ENCODE data around the gene LINC00305. TPM values are rescaled to one million over a fixed set of nuclear protein-coding genes. Genes with fewer than 3 reads are reported as not detected.

The LINC00305 gene
- total RNA-seq, 1 donor from 2014 or later: not detected

GRCh38 chr18:64099244-64099643 is 49.6 kb downstream of the LINC00305 start:
- Mint-ChIP-seq H3K36me3 (ENCODE audit: low read depth) (no peaks in the 10 kb centered on the region), H3K27ac (no peak overlapping the region), H3K4me1 (no peaks in the 10 kb centered on the region), H3K4me3 (no peak overlapping the region), H3K9me3 (no peaks in the 10 kb centered on the region), H3K27me3 (no peaks in the 10 kb centered on the region)
- no peak for DNase-seq
- intact Hi-C loops (cut with micrococcal nuclease): no loop called here

- H3K4me1 Mint-ChIP-seq: no peaks in the 10 kb centered on the region
- no peak overlapping the region for H3K4me3 Mint-ChIP-seq
- no peaks in the 10 kb centered on the region for H3K27me3 Mint-ChIP-seq
- no peaks in the 10 kb centered on the region for H3K36me3 Mint-ChIP-seq (ENCODE audit: low read depth)
- no peak for DNase-seq
- H3K27ac Mint-ChIP-seq: no peak overlapping the region
- intact Hi-C loops (cut with micrococcal nuclease): no loop called here
- no peaks in the 10 kb centered on the region for H3K9me3 Mint-ChIP-seq
Observed at GRCh38 chr18:64097497-64097896, 51.4 kb downstream of the LINC00305 start.

- Mint-ChIP-seq H3K27me3 (no peaks in the 10 kb centered on the region), H3K4me3 (no peak overlapping the region), H3K9me3 (no peaks in the 10 kb centered on the region), H3K4me1 (no peaks in the 10 kb centered on the region), H3K27ac (no peak overlapping the region), H3K36me3 (ENCODE audit: low read depth) (no peaks in the 10 kb centered on the region)
- intact Hi-C loops (cut with micrococcal nuclease): no loop called here
- DNase-seq: no peak
Observed at GRCh38 chr18:64095056-64095455, 53.8 kb downstream of the LINC00305 start.

GRCh38 chr18:64094210-64094609 is 54.7 kb downstream of the LINC00305 start:
- intact Hi-C loops (cut with micrococcal nuclease): no loop called here
- Mint-ChIP-seq H3K27me3 (no peaks in the 10 kb centered on the region), H3K9me3 (no peaks in the 10 kb centered on the region), H3K36me3 (ENCODE audit: low read depth) (no peaks in the 10 kb centered on the region), H3K4me3 (no peak overlapping the region), H3K4me1 (no peaks in the 10 kb centered on the region), H3K27ac (no peak overlapping the region)
- no peak for DNase-seq

GRCh38 chr18:64091526-64091925 is 57.4 kb downstream of the LINC00305 start:
- intact Hi-C loops (cut with micrococcal nuclease): no loop called here
- Mint-ChIP-seq H3K9me3 (no peaks in the 10 kb centered on the region), H3K36me3 (ENCODE audit: low read depth) (no peaks in the 10 kb centered on the region), H3K4me3 (no peak overlapping the region), H3K27me3 (no peaks in the 10 kb centered on the region), H3K4me1 (no peaks in the 10 kb centered on the region), H3K27ac (no peak overlapping the region)
- DNase-seq: no peak

- intact Hi-C loops (cut with micrococcal nuclease): no loop called here
- Mint-ChIP-seq H3K27me3 (no peaks in the 10 kb centered on the region), H3K36me3 (ENCODE audit: low read depth) (no peaks in the 10 kb centered on the region), H3K9me3 (no peaks in the 10 kb centered on the region), H3K4me1 (no peaks in the 10 kb centered on the region), H3K4me3 (no peak overlapping the region), H3K27ac (no peak overlapping the region)
- DNase-seq: no peak
Observed at GRCh38 chr18:64090876-64091275, 58.0 kb downstream of the LINC00305 start.

GRCh38 chr18:64083916-64084315 is 65.0 kb downstream of the LINC00305 start:
- Mint-ChIP-seq H3K36me3 (ENCODE audit: low read depth) (no peaks in the 10 kb centered on the region), H3K27me3 (no peaks in the 10 kb centered on the region), H3K4me3 (no peak overlapping the region), H3K4me1 (no peaks in the 10 kb centered on the region), H3K9me3 (no peaks in the 10 kb centered on the region), H3K27ac (no peak overlapping the region)
- intact Hi-C loops (cut with micrococcal nuclease): no loop called here
- no peak for DNase-seq

GRCh38 chr18:64082513-64082912 is 66.4 kb downstream of the LINC00305 start:
- Mint-ChIP-seq H3K27me3 (no peaks in the 10 kb centered on the region), H3K27ac (no peak overlapping the region), H3K4me3 (no peak overlapping the region), H3K36me3 (ENCODE audit: low read depth) (no peaks in the 10 kb centered on the region), H3K9me3 (no peaks in the 10 kb centered on the region), H3K4me1 (no peaks in the 10 kb centered on the region)
- intact Hi-C loops (cut with micrococcal nuclease): no loop called here
- no peak for DNase-seq

- H3K27me3 Mint-ChIP-seq: no peaks in the 10 kb centered on the region
- no peak for DNase-seq
- H3K4me1 Mint-ChIP-seq: no peaks in the 10 kb centered on the region
- H3K36me3 Mint-ChIP-seq (ENCODE audit: low read depth): no peaks in the 10 kb centered on the region
- H3K4me3 Mint-ChIP-seq: no peak overlapping the region
- no peak overlapping the region for H3K27ac Mint-ChIP-seq
- intact Hi-C loops (cut with micrococcal nuclease): no loop called here
- H3K9me3 Mint-ChIP-seq: no peaks in the 10 kb centered on the region
Observed at GRCh38 chr18:64082054-64082453, 66.8 kb downstream of the LINC00305 start.

- H3K36me3 Mint-ChIP-seq (ENCODE audit: low read depth): no peaks in the 10 kb centered on the region
- no peaks in the 10 kb centered on the region for H3K27me3 Mint-ChIP-seq
- no peak overlapping the region for H3K27ac Mint-ChIP-seq
Observed at GRCh38 chr18:64073971-64074370, 74.9 kb downstream of the LINC00305 start.

GRCh38 chr18:64055019-64055418 is 93.9 kb downstream of the LINC00305 start:
- Mint-ChIP-seq H3K27ac (no peak overlapping the region), H3K27me3 (no peaks in the 10 kb centered on the region), H3K36me3 (ENCODE audit: low read depth) (no peaks in the 10 kb centered on the region), H3K4me1 (no peaks in the 10 kb centered on the region), H3K9me3 (no peaks in the 10 kb centered on the region), H3K4me3 (no peak overlapping the region)
- no peak for DNase-seq
- intact Hi-C loops (cut with micrococcal nuclease): no loop called here

More at GRCh38 chr18:64073971-64074370, 74.9 kb downstream of the LINC00305 start:
- intact Hi-C loops (cut with micrococcal nuclease): no loop called here
- Mint-ChIP-seq H3K9me3 (no peaks in the 10 kb centered on the region), H3K4me3 (no peak overlapping the region), H3K4me1 (no peaks in the 10 kb centered on the region)
- DNase-seq: no peak

GRCh38 chr18:64053246-64053645 is 95.6 kb downstream of the LINC00305 start:
- H3K4me1 Mint-ChIP-seq: no peaks in the 10 kb centered on the region
- no peaks in the 10 kb centered on the region for H3K27me3 Mint-ChIP-seq
- no peaks in the 10 kb centered on the region for H3K9me3 Mint-ChIP-seq
- no peak overlapping the region for H3K4me3 Mint-ChIP-seq
- H3K36me3 Mint-ChIP-seq (ENCODE audit: low read depth): no peaks in the 10 kb centered on the region
- intact Hi-C loops (cut with micrococcal nuclease): no loop called here
- DNase-seq: no peak
- H3K27ac Mint-ChIP-seq: no peak overlapping the region

GRCh38 chr18:64052772-64053171 is 96.1 kb downstream of the LINC00305 start:
- H3K27me3 Mint-ChIP-seq: no peaks in the 10 kb centered on the region
- no peaks in the 10 kb centered on the region for H3K9me3 Mint-ChIP-seq
- no peaks in the 10 kb centered on the region for H3K4me1 Mint-ChIP-seq
- no peak for DNase-seq
- H3K36me3 Mint-ChIP-seq (ENCODE audit: low read depth): no peaks in the 10 kb centered on the region
- no peak overlapping the region for H3K27ac Mint-ChIP-seq
- H3K4me3 Mint-ChIP-seq: no peak overlapping the region
- intact Hi-C loops (cut with micrococcal nuclease): no loop called here

- no peak overlapping the region for H3K27ac Mint-ChIP-seq
- H3K27me3 Mint-ChIP-seq: no peaks in the 10 kb centered on the region
- intact Hi-C loops (cut with micrococcal nuclease): no loop called here
- no peak overlapping the region for H3K4me3 Mint-ChIP-seq
- no peak for DNase-seq
- no peaks in the 10 kb centered on the region for H3K4me1 Mint-ChIP-seq
- no peaks in the 10 kb centered on the region for H3K9me3 Mint-ChIP-seq
- no peaks in the 10 kb centered on the region for H3K36me3 Mint-ChIP-seq (ENCODE audit: low read depth)
Observed at GRCh38 chr18:64044616-64045015, 104.3 kb downstream of the LINC00305 start.

GRCh38 chr18:64042728-64043358 is 106.0 kb downstream of the LINC00305 start:
- Mint-ChIP-seq H3K27me3 (no peaks in the 10 kb centered on the region), H3K4me3 (no peak overlapping the region), H3K4me1 (no peaks in the 10 kb centered on the region), H3K9me3 (no peaks in the 10 kb centered on the region), H3K27ac (no peak overlapping the region), H3K36me3 (ENCODE audit: low read depth) (no peaks in the 10 kb centered on the region)
- DNase-seq: no peak
- intact Hi-C loops (cut with micrococcal nuclease): no loop called here
